Peyer's patch (tissue), 4 donors: ENCODE results near the gene TRUB2.

Source experiments
- POLR2A ChIP-seq, 2 donors: fragments of 450-650 bp; IDR thresholded peaks; one replicate each; pipeline ENCODE4 v1.5.1; 2017; ENCODE audit warnings: antibody characterized with exemption in 2 of 2, mild to moderate bottlenecking in 2 of 2, moderate library complexity in 2 of 2
- TF ChIP-seq, protein P1 (sequence below), 6 experiments: fragments of 450-650 bp in 4 of 6; fragments of 200-600 bp in 2 of 6; sonication (generic) in 1 of 6; IDR thresholded peaks; one replicate each; pipeline ENCODE4 v1.5.1; 2017 to 2019; ENCODE audit warnings: antibody characterized with exemption in 6 of 6, mild to moderate bottlenecking in 3 of 6, moderate library complexity in 1 of 6

DNA sequence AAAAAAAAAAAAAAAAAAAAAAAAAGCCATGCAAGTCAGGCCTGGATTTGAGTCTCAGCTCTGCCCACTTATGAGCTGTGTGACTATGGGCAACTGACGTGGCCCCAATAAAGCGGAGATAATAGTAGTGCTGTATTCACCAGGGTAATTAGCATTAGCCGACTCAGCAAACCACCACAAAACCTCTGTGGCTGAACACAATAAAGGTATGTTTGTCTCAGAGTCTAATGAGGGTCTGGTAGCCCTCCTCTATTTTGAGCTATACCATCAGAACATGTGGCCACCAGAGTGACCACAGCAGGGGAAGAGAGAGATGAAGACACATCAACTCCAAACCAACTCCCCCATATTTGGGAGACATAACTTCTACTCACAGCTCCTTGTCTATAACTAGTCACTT is 30.2 kb downstream of the TRUB2 start:
- TF ChIP-seq, protein P1, sequence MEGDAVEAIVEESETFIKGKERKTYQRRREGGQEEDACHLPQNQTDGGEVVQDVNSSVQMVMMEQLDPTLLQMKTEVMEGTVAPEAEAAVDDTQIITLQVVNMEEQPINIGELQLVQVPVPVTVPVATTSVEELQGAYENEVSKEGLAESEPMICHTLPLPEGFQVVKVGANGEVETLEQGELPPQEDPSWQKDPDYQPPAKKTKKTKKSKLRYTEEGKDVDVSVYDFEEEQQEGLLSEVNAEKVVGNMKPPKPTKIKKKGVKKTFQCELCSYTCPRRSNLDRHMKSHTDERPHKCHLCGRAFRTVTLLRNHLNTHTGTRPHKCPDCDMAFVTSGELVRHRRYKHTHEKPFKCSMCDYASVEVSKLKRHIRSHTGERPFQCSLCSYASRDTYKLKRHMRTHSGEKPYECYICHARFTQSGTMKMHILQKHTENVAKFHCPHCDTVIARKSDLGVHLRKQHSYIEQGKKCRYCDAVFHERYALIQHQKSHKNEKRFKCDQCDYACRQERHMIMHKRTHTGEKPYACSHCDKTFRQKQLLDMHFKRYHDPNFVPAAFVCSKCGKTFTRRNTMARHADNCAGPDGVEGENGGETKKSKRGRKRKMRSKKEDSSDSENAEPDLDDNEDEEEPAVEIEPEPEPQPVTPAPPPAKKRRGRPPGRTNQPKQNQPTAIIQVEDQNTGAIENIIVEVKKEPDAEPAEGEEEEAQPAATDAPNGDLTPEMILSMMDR (IDR thresholded peaks at IDR 0.05) = no peak
- no peak for TF ChIP-seq POLR2A (IDR thresholded peaks at IDR 0.05)
